Mesodermal cell (in vitro differentiated cells): ENCODE measurements around the gene SLX9.

Experiments used
- H3K27ac ChIP-seq: 2 replicates; pipeline ENCODE4 v1.7.0; 2013; ENCODE audit warnings: mild to moderate bottlenecking, low read depth, low read length, moderate library complexity; ENCODE audit not compliant: severe bottlenecking
- H3K36me3 ChIP-seq: 2 replicates; pipeline ENCODE4 v1.7.1; 2013; ENCODE audit warnings: mild to moderate bottlenecking, low read length, moderate library complexity; ENCODE audit not compliant: control insufficient read depth, insufficient read depth
- H3K4me1 ChIP-seq: one replicate; pipeline ENCODE4 v1.7.1; 2013; ENCODE audit warnings: mild to moderate bottlenecking, low read length; ENCODE audit not compliant: insufficient read depth, control insufficient read depth, poor library complexity, severe bottlenecking
- H3K4me3 ChIP-seq: 2 replicates; pipeline ENCODE4 v1.7.0; 2013; ENCODE audit warnings: low read length, control low read depth, mild to moderate bottlenecking; ENCODE audit not compliant: insufficient read depth, poor library complexity, severe bottlenecking; ENCODE audit errors: extremely low read depth
- H3K9me3 ChIP-seq: 2 replicates; pipeline ENCODE4 v1.7.1; 2013; ENCODE audit warnings: mild to moderate bottlenecking, low read length, moderate library complexity; ENCODE audit not compliant: control insufficient read depth
- WGBS, 2 experiments: methylation state at CpG; one replicate each; pipeline ENCODE4 v1.1.5; 2013; ENCODE audit warnings: missing lambda C conversion rate in 2 of 2; ENCODE audit not compliant: insufficient coverage in 2 of 2; 5-methylcytosine and 5-hydroxymethylcytosine counted together

SLX9 gene

DNA sequence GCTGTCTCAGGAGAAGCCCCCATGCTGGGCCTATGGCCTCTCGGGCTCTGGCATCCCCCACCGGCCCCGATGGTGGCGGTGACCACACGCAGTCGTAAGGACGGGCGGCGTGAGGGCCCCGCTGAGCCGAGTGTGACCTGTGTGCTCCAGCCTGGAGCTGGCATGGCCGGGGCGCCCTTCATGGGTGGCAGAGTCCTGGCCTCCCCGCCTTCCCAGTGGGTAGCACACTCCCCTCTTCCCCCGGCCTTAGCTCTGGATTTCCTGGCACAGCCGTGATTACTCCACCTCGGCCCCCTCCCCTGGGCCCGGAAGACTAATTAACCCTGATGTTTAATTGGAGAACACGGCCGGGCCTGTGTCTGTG lies 44.6 kb downstream of the SLX9 start:
- Histone ChIP-seq H3K9me3 (no peaks in the 10 kb centered on the region), H3K4me1 (peaks cover 52% of the 10 kb centered on the region), H3K4me3 (no peak overlapping the region), H3K27ac (peak overlapping the region; percentile 41), H3K36me3 (no peaks in the 10 kb centered on the region)
- 86 to 90% methylated on average over 16 to 20 of the region's 20 CpGs for WGBS, 2 experiments

DNA sequence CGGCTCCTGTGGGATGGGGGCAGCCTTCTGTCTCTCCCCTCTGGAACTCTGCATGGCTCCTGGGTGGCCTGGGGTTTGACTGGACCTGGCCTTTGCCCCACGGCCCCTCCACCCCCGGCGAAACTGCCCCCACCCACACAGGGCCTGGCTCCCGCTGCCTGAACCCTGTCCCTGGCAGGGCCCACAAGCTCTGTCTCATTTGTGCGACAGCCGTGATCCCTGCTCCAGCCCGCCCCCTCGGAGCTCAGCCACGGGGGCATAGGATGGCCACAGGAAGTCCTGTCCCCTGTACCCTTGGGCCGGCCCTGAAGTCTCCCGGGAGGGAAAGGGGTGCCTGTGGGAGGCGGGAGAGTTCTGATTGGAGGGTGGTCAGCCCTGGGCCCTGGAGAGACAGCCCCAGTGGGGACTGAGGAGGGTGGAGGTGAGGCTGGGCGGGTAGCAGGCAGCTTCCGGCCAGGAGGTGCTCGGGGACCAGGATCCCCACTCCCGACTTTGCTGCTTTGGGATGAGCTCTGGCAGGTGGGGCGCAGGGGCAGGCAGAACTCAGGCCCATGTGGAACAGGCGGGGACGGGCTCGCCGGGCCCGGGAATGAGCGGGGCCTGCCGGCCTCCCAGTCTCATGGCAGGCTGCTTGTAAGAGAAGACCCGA lies 45.1 kb downstream of the SLX9 start:
- WGBS, 2 experiments = 76 to 80% methylated on average over 18 of the region's 26 CpGs
- Histone ChIP-seq H3K27ac (peak overlapping the region; percentile 41), H3K36me3 (no peaks in the 10 kb centered on the region), H3K4me3 (no peak overlapping the region), H3K9me3 (no peaks in the 10 kb centered on the region), H3K4me1 (peaks cover 49% of the 10 kb centered on the region)

DNA sequence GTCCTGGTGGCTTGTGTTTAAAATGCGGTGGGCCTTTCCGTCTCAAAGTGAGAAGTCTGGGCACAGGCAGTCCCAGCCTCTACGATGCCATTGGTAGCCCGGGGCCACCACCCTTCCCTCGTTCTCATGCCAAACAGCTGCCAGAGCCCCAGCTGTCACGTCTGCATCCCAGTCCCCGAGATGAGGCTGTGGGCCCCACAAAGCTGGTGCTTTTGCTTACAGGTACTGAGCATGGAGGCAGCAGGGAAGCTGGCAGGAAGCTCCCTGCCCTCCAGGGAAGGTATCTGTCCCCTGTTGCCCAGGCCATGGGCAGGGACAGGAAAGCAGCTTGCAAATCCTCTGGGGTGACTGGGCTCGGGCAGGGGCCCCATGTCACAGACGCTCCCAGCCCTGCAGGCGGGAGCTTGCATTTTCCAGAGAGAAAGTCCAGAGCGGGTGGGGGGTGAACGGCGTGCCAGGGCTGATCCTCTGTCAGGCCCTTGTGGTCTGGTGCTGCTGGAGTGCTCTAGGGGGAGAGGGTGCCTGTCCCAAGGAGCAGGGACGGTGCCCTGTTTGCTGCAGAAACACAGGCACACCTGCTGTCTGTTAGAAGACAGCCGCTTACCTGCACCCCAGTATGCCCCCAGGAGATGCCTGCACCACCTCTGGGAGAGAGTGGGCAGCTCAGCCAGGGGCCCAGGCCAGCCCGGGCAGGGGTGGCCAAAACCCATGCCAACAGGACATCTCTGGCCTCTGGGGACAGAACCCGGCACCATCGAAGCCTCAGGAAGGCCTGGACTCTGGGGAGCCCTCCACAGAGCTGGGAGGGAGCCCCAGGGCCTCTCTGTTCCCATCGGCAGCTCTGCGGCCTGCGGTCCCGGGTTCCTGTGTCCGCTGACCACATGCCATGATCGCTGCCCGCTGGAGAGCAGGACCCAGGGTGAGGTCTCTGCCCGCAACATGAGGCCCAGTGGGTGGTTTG lies 45.9 kb downstream of the SLX9 start:
- Histone ChIP-seq H3K9me3 (no peaks in the 10 kb centered on the region), H3K4me3 (no peak overlapping the region), H3K27ac (no peak overlapping the region), H3K4me1 (peaks cover 41% of the 10 kb centered on the region), H3K36me3 (no peaks in the 10 kb centered on the region)
- WGBS, 2 experiments = 85 to 87% methylated on average over 22 to 26 of the region's 26 CpGs

DNA sequence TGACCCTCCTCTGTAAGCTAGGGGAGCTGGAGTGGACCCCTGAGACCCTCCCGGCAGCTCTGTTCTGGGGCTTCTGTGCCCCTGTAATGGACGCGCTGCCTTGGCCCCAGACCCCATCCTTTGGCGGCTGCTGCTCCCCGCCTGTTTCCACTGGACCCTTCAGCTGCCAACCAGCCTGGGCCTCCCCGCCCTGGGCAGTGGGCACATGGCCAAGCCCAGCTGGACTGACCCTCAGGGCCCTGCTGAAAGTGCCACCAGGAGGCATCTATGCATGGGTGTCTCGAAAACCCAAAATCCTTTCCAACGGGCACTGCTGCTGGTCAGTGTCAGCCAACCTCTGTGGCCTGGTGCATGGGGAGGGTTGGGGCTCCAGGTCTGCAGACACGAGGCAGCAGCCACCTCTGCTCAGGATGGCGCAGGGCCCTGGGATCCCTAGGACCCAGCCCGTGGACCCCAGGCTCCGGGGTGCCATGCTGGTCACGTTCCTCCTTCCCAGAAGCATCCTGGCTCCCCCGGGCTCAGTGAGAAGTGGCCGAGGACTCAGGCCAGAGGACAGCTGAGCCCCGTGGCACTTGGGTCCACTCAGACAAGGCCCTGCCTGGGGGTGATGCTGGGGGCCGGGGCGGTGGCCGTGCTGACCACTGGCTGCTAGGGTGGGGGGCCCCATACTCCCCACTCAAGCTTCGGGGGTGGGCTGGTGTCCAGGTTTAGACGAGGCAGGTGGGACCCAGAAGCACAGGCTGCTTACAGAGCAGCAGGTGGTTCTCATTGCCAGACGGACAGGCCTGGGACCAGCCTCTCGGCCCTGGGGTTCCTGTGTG lies 46.9 kb downstream of the SLX9 start:
- H3K9me3 ChIP-seq = no peaks in the 10 kb centered on the region
- no peak overlapping the region for H3K27ac ChIP-seq
- 92% methylated on average over 22 to 23 of the region's 23 CpGs for WGBS, 2 experiments
- H3K4me3 ChIP-seq = no peak overlapping the region
- peaks cover 40% of the 10 kb centered on the region for H3K4me1 ChIP-seq
- H3K36me3 ChIP-seq = no peaks in the 10 kb centered on the region

DNA sequence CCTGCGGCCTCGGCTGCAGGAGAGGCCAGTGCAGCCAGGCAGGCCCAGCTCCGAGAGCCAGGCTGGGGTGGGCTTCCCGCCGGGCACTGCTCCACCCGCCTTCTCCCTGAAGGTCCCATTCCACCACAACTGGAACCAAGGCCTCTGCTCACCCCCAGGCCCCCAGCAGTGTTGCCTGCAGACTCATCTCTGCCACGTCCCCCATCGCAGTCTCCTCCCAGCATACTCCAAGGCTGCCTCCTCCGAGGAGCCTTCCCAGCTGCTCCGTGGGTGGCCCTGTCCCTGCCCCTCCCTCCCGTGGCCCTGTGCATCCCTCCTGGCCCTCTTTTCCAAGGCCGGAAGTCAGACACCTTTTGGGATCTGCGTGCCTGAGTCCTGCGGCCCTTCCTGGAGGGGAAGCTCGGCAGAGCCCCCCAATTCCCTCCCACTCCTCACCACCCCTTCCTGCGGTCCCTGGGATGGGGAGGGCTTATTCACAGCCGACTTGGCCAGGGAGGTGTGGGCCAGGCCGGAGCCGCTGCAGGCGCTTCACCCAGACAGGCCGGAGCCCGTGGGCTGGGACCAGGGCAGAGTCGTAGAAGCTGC lies 47.6 kb downstream of the SLX9 start:
- 76 to 85% methylated on average over 10 to 20 of the region's 23 CpGs for WGBS, 2 experiments
- Histone ChIP-seq H3K9me3 (no peaks in the 10 kb centered on the region), H3K36me3 (no peaks in the 10 kb centered on the region), H3K4me3 (no peak overlapping the region), H3K4me1 (peaks cover 38% of the 10 kb centered on the region), H3K27ac (no peak overlapping the region)

DNA sequence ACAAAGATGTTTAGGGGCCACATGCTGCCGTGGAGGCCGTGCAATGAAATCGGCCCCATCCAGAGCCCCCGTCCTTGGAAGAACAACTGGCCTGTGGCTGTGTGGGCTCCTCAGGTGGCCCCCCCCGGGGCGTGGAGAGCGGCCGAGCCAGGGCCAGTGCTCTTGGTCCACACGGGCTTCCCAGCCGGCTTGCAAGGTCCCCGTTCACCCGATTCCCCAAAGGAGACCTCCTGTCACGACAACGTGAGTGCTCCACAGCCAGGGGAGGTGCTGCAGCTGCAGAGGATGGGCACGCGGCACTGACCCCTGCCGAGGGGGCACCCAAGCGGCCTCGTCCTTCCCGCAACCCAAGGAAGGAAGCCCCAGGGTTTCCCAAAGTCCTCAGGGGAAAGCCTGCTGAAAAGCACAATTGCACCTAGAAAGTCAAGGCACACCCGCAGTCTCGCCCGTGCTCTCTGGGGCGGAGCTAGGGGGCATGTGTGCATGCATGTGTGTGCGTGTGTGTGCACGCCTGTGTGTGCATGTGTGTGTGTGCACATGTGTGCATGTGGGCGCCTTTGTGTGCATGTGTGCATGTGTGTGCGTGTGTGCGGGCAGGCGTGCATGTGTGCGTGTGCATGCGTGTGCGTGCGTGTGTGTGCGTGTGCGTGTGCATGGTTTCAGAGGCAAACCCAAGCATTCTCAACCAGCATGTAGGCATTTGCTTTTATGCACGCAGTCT lies 48.2 kb downstream of the SLX9 start:
- WGBS, 2 experiments = 85 to 89% methylated on average over 31 to 37 of the region's 37 CpGs
- Histone ChIP-seq H3K4me3 (no peak overlapping the region), H3K36me3 (no peaks in the 10 kb centered on the region), H3K4me1 (peaks cover 32% of the 10 kb centered on the region), H3K27ac (no peak overlapping the region), H3K9me3 (no peaks in the 10 kb centered on the region)

DNA sequence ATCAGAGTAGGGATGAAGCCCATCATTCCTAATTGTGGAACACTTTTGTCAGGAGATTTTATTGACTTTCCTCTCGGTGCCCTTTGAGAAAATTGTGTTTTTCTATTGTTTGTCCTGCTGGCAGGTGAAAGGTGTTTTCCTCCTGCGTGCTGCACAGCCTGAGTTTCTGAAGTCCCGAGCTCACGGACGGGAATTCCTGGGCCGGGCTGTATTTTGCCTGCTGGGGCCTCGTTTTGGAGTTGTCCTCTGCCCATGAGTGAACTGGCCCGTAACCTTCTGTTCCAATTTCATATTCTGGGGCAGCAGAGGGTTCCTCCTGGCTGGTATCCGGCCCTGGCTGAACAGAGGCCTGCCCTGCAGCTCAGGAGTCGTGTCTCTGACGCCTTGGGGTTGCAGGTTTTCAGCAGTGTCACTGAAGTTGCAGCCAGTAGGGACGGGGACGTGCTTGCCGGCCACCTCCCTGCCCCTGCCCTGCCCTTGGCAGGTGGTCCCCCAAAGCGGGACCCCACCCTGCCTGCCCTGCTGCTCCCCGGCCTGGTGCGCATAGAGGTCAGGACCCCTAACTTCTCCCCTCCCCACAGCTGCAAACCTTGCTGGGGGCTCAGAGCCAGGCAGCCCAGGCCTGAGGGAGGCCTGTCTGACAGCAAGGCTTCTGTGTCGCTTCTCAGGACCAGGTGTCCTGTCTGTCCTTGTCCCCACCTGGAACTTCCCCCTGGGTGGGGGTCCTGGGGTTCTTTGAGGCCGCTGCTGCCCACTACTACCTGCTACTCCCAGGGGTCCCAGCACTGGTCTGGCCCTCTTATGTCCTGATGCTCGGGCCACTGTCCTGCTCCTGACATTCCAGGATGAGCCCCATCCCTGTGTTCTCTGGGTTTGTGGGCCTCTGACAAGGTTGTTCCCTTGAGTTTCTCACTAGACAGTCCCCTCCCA lies 49.0 kb downstream of the SLX9 start:
- H3K27ac ChIP-seq = no peak overlapping the region
- H3K4me3 ChIP-seq = no peak overlapping the region
- WGBS, 2 experiments = 94 to 96% methylated on average over 16 to 20 of the region's 20 CpGs

DNA sequence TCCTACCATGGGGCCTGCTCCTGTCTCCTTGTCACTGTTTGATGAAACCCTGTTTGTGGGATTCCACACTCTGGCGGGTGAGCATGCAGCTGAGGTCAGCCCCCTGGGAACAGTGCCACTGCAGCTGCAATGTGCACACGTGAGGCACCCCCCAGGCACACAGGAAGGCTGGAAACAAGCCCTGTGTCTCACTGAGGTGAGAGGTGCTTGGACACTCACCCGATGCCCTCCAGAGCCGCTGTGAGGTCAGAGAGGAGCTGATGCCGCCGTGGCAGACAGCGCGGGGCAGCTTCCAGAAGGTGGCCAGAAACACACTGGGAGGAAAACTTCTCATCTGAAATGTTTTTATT lies 49.7 kb downstream of the SLX9 start:
- Histone ChIP-seq H3K27ac (no peak overlapping the region), H3K4me3 (no peak overlapping the region)
- WGBS, 2 experiments = 94 to 95% methylated on average over 6 to 8 of the region's 8 CpGs

More for the DNA sequence above, 49.0 kb downstream of the SLX9 start:
- H3K36me3 ChIP-seq = no peaks in the 10 kb centered on the region
- H3K4me1 ChIP-seq = peaks cover 26% of the 10 kb centered on the region
- H3K9me3 ChIP-seq = no peaks in the 10 kb centered on the region

DNA sequence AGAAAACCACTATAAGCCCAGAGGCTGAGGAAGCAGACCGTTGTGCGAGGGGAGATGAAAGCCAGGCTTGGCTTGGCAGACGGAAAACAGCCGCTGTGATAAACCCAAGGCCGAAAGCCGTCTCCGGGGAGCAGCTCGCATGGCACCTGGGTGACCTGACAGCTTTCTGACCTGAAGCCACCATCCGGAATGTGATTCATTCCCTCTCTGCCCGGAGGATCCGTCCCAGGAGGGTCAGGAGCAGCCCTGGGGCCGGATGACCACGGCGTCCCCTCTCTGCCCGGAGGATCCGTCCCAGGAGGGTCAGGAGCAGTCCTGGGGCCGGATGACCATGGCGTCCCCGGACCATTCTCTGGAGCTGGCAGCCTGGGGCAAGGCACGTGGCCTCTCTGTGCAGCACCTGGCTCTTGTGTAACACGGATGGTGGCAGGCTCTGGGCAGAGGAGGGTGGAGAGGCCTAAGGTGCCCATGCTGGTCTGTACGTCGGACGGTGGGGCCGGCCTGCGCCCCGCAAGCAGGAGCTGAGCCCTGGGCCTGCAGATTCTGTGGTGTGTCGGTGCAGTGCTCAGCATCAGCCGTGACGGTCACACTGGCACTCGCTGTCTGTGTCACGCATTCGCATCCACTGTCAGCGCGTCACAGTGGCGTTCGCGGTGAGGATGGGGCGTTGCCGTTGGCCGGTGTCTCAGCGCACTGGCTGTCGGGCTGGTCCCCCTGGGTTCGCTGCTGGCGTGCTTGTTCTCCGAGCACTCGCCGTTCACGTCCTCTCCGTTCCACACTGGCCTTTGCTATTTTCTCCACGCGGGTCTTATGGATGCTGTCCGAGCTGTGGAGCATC lies 50.3 kb downstream of the SLX9 start:
- Histone ChIP-seq H3K36me3 (no peaks in the 10 kb centered on the region), H3K4me1 (peaks cover 18% of the 10 kb centered on the region), H3K9me3 (no peaks in the 10 kb centered on the region), H3K27ac (no peak overlapping the region), H3K4me3 (no peak overlapping the region)
- WGBS, 2 experiments = 94% methylated on average over 43 to 53 of the region's 53 CpGs

More for the DNA sequence above, 49.7 kb downstream of the SLX9 start:
- Histone ChIP-seq H3K4me1 (peaks cover 21% of the 10 kb centered on the region), H3K36me3 (no peaks in the 10 kb centered on the region), H3K9me3 (no peaks in the 10 kb centered on the region)
